A549 (cell line): ENCODE data around the gene ACSM5.

Experiments
- CHD2 ChIP-seq: fragments of 150-350 bp; IDR thresholded peaks from 2 replicates; pipeline ENCODE4 v1.6.1; 2014; ENCODE audit warnings: low read length; ENCODE audit not compliant: partially characterized antibody
- CTCF ChIP-seq: fragments of >200 bp; sonication (Bioruptor Twin); formaldehyde crosslinking; IDR thresholded peaks from 3 replicates; pipeline ENCODE4 v1.5.1; 2016
- NFE2L2 ChIP-seq: fragments of 150-350 bp; conservative IDR thresholded peaks from 2 replicates; pipeline ENCODE4 v1.6.1; 2014; ENCODE audit warnings: low read length
- POLR2A ChIP-seq: IDR thresholded peaks from 2 replicates; pipeline ENCODE4 v1.6.1; 2012; ENCODE audit warnings: mild to moderate bottlenecking, low read length
- TP53 ChIP-seq: fragments of 250-450 bp; sonication (Bioruptor Pico); IDR thresholded peaks from 2 replicates; pipeline ENCODE4 v1.5.0; 2021; ENCODE audit warnings: mild to moderate bottlenecking, moderate library complexity
- TF ChIP-seq, protein P1 (sequence below): IDR thresholded peaks from 2 replicates; pipeline ENCODE4 v1.6.1; 2012; ENCODE audit warnings: low read depth, borderline replicate concordance

- TF ChIP-seq CHD2 (no peak), POLR2A (no peak), NFE2L2 (no peak), TP53 (CRISPR knock-in tag) (no peak), CTCF (no peak)
- TF ChIP-seq, protein P1, sequence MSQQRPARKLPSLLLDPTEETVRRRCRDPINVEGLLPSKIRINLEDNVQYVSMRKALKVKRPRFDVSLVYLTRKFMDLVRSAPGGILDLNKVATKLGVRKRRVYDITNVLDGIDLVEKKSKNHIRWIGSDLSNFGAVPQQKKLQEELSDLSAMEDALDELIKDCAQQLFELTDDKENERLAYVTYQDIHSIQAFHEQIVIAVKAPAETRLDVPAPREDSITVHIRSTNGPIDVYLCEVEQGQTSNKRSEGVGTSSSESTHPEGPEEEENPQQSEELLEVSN, result no peak
Observed at GRCh38 chr16:20441191-20441590, 31.9 kb downstream of the ACSM5 start.
